Measurements from ENCODE around the gene DGCR2. TPM values are rescaled to one million over a fixed set of nuclear protein-coding genes. Genes with fewer than 3 reads are reported as not detected.
"Not testable (repeated sequence)": the region's sequence is repeated elsewhere in the genome, so short reads cannot be mapped to it uniquely, and the experiment has no call there.

The DGCR2 gene
- total RNA-seq, 2 experiments from 2014 or later, result 29.7 to 30.8 TPM

DNA sequence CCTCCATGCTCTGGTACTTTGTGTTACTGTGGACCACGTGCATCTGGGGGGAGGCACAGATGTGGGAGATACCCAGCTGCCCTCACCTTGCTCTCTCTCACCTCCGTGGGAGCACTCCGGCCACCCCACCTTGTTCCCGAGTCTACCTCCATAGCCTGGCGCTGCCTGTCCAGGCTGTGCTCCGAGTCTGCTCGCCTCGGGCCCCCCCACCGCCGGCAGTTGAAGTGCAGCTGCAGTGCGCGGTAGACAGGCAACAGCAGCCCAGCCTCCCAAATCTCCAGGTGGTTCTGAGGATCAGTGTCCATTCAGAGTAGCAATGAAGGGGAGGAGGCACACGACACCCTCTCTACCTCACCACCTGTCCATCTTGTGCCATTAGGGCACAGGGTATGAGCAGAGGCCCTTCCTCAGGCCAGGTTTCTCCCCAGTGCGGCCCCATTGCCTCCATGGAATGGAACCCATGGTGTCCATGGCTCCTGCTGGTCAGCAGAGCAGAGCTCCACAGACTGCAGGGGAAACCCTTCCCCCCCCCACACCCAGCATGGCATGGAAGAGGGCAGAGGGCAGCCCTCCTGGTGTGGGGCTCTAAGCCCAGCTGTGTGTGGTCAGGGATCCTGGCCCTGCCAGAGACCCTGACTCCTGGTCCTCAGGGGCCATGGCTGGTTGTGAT, 89.2 kb downstream of the DGCR2 start:
- DNase-seq; H3K36me3 Mint-ChIP-seq (ENCODE audit: low read depth); POLR2A ChIA-PET; H3K4me1 Mint-ChIP-seq; H3K9me3 Mint-ChIP-seq; H3K4me3 Mint-ChIP-seq; H3K27ac Mint-ChIP-seq; CTCF ChIA-PET: not testable (repeated sequence)
- H3K27me3 Mint-ChIP-seq, result peaks cover 16% of the 10 kb centered on the region

DNA sequence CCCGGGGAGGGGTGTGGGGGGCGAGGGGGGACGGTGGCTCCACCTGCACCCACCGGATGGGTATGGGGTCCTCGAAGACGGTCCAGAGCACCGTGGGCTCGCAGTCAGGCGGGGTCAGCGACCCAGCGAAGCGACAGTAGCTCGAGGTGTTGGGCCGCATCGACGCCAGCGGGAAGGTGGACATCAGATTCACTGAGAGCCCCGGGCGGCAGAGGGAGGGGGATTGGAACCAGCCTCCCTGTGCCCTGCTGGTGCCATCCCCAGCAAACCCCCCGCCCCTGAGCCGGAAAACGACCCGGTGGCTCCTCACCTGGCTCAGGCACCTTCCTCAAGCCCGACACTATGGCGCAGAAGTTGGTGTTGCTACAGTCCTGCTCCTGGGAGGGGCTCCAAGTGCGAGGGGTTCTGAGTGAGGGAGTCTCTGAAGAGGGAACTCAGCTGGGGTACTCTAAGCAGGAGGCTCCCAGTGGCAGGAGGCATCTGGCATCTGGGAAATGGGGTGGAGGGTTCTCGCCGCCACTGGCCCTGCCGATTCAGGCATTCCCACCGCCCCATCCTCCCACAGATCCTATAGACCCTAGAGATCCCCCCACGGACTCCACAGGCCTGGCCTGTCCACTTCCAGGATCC, 89.9 kb downstream of the DGCR2 start:
- H3K4me1 Mint-ChIP-seq; H3K4me3 Mint-ChIP-seq; H3K27ac Mint-ChIP-seq; POLR2A ChIA-PET; H3K9me3 Mint-ChIP-seq; CTCF ChIA-PET; DNase-seq; H3K36me3 Mint-ChIP-seq (ENCODE audit: low read depth): not testable (repeated sequence)
- peaks cover 16% of the 10 kb centered on the region for H3K27me3 Mint-ChIP-seq

DNA sequence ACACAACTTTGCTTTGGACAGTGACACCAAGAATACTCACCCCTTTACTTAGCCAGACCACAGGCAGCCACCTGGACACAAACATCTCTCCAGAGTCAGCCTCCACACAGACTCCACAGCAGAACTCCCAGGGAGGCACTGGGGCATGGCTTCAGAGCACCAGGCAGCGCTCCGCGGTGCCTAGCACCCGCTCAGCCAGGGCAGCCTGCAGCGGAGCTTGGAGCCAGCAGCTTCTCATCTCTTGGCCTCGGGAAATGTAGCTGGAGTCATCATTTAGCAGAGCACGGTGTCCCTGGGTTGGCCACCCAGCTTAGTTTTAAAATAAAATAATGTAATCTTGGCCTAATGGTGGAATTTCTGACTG, 91.3 kb downstream of the DGCR2 start:
- H3K27ac Mint-ChIP-seq; POLR2A ChIA-PET; H3K36me3 Mint-ChIP-seq (ENCODE audit: low read depth); H3K4me3 Mint-ChIP-seq; CTCF ChIA-PET; H3K4me1 Mint-ChIP-seq; DNase-seq; H3K9me3 Mint-ChIP-seq: not testable (repeated sequence)
- H3K27me3 Mint-ChIP-seq, result peaks cover 19% of the 10 kb centered on the region

DNA sequence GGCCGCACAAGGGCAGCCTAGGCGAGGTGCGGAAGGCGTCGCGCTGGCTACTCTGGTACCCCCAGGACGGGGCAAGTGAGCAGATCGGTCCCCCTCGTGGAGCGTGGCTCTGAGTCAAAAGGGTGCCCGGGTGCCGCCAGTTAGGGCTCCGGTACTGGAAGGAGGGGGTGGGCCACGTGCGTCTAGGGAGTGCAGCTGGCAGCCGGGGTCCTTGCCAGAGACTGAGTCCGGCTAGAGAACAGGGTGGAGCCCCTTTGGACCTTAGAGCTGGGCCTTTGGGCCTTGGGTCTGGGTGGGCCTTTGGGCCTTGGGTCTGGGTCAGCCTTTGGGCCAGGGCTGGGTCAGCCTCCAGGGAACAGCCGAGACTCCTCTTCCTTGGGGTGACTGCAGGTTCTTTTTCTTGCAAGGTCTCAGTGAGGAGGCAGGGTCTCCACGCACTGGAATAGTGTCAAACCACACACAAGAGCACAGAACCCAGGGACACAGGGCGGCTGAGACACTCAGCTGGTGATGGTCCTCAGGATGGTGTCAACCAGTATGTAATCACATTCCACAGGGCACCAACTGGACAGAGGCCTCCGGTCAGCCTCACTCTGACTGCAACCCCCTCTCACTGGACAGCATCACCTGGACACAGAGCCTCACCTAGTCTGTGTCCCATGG, 91.9 kb downstream of the DGCR2 start:
- H3K27ac Mint-ChIP-seq; CTCF ChIA-PET; H3K4me3 Mint-ChIP-seq; H3K36me3 Mint-ChIP-seq (ENCODE audit: low read depth); POLR2A ChIA-PET; H3K4me1 Mint-ChIP-seq; H3K9me3 Mint-ChIP-seq: not testable (repeated sequence)
- H3K27me3 Mint-ChIP-seq, result peaks cover 19% of the 10 kb centered on the region
- peak; percentile 12 for DNase-seq

DNA sequence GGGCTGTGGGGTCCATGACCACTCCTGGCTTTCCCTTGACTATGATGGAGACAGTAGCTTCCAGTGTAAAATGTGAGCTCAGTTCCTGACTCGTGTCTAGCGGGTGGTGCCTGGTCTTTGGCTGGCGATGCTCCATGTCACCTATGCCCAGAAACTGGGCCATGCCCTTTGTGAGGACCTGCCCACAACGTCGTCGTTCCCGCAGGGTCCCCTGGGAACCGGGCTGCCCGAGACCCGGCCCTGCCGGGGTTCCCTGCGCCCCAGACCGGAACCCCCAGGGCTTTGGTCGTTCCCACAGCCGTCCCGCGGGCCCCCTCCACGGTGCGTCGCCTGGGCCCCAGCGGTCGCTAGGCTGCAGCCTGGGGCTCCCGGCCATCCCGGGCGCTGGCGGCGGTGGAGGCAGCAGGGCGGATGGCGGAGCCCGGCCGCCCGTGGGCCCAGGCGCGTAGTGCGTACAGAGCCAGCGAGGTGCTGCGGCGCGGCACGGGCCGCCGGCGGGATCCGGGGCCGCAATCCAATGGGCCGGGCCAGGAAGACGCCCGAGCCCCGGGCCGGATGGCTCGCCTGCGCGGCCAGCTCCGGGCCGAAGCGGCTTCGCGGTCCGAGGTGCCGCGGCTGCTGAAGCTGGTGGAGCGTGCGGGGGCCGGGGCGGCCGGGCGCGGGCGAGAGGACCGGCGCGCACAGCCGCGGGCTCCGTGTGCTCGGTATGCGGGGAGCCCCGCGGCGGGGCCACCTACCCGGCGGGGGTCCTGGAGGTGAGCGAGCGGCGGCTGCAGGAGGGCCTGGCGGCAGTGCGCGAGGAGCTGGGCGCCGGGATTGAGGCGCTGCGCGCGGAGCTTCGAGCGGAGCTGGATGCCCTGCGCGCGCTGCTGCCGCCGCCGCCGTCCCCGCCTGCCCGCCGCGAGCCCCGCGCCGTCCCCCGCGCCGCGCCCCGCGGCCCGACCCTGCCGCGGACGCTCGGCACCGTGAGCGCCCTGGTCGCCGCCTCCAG, 92.8 kb downstream of the DGCR2 start:
- H3K27ac Mint-ChIP-seq; H3K4me3 Mint-ChIP-seq; H3K36me3 Mint-ChIP-seq (ENCODE audit: low read depth); POLR2A ChIA-PET; H3K4me1 Mint-ChIP-seq; CTCF ChIA-PET; H3K9me3 Mint-ChIP-seq: not testable (repeated sequence)
- peak; percentile 6 for DNase-seq
- peaks cover 19% of the 10 kb centered on the region for H3K27me3 Mint-ChIP-seq

DNA sequence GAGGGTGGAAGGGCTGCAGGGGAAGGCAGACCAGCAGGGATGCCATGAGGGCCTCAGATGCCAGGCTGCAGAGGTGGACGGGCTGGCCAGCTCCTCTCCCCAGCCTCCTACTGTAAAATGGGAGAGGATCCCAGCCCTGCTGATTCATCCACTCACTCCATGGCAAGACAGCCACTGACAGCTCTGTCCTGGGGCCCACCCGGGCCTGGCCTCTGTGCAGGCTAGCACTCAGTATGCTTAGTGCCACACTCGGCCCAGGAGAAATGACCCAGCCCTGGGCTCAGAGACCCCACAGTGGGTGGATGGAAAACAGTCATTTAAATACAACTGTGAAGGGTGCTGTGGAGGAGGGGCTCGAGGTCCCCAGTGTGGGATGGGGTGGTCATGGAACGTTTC, 94.2 kb downstream of the DGCR2 start:
- H3K9me3 Mint-ChIP-seq; H3K4me3 Mint-ChIP-seq; H3K27ac Mint-ChIP-seq; H3K36me3 Mint-ChIP-seq (ENCODE audit: low read depth); POLR2A ChIA-PET; CTCF ChIA-PET; DNase-seq; H3K4me1 Mint-ChIP-seq: not testable (repeated sequence)
- H3K27me3 Mint-ChIP-seq, result peaks cover 19% of the 10 kb centered on the region

DNA sequence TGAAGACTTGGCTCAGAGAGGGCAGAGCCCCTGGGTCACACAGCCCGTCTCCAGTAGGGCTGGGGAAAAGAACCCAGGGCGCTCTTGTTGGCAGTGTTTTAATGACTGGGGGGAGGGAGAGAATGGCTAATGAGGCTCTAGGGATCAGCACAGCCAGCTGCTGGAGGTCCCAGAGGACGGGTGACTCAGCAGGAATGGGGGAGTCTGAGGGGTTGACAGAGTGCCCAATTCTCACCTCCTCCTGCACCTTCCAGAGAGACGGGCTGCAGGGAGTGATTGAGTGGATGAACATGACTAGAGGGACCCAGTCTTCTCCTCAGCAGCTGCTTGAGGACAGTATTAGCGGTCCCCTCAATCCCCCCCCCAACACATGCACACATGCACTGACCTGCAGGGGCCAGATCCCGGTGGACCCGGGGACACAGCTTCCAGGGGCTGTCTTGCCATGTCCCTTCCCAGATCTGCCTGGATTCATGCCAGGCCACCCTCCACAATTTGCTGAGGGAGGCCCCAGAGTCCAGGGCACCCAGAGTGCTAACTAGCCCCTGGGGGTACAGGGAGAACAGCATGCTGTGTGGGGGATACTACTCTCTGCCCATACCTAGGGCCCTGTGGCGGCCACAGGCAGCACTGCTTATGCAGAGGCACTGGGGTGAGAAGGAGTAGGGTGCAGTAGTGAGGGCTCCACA, 94.7 kb downstream of the DGCR2 start:
- H3K27ac Mint-ChIP-seq; H3K36me3 Mint-ChIP-seq (ENCODE audit: low read depth); H3K4me3 Mint-ChIP-seq; POLR2A ChIA-PET; DNase-seq; CTCF ChIA-PET; H3K4me1 Mint-ChIP-seq; H3K9me3 Mint-ChIP-seq: not testable (repeated sequence)
- H3K27me3 Mint-ChIP-seq, result peaks cover 23% of the 10 kb centered on the region

DNA sequence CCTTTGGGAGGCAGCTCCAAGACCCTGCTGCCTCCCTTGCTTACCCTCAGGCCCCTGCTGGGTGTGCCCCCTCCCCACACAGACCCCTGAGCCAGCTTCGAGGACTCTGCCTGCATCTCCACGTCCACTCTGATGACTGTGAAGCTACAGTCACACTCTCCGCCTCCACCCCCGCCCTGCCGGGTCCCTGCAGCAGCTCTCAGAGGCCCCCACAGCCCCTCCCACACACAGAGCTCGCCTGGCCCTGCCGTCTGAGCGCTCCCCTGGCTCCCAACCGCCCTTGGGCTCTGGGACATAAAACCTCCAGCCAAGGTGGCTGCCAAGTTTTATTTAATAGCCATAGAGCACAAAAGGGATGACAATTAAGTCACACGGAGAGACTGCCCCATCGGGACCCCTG, 96.1 kb downstream of the DGCR2 start:
- POLR2A ChIA-PET; H3K36me3 Mint-ChIP-seq (ENCODE audit: low read depth); H3K4me3 Mint-ChIP-seq; CTCF ChIA-PET; H3K27ac Mint-ChIP-seq; H3K4me1 Mint-ChIP-seq; DNase-seq; H3K9me3 Mint-ChIP-seq: not testable (repeated sequence)
- peaks cover 23% of the 10 kb centered on the region for H3K27me3 Mint-ChIP-seq

DNA sequence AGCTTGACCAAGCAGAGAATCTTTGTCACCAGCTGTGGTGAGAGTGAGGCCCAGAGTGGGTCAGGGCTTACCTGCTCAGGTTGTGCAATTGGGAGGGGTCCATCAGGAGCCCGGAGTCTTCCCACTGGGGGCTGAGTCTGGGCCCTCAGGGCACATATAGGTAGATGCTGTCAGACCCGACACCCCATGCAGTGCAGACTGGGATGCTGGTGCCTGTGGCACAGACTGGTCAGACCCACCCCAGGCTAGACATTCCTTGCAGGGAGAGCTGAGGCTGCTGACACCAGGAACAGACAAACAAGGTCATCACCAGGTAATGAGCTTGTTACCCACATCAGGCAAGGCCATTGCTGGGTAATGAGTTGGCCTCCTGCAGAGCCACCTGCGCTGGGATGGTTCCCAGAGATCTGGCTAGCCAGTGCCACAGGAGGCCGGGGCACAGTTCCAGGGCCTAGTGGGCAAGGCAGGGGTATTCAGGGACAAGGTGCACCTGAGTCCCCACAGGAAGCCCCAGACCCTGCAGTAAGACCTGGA, 97.2 kb downstream of the DGCR2 start:
- peaks cover 23% of the 10 kb centered on the region for H3K27me3 Mint-ChIP-seq
- CTCF ChIA-PET; H3K9me3 Mint-ChIP-seq; H3K27ac Mint-ChIP-seq; POLR2A ChIA-PET; H3K4me3 Mint-ChIP-seq; DNase-seq; H3K4me1 Mint-ChIP-seq; H3K36me3 Mint-ChIP-seq (ENCODE audit: low read depth): not testable (repeated sequence)

DNA sequence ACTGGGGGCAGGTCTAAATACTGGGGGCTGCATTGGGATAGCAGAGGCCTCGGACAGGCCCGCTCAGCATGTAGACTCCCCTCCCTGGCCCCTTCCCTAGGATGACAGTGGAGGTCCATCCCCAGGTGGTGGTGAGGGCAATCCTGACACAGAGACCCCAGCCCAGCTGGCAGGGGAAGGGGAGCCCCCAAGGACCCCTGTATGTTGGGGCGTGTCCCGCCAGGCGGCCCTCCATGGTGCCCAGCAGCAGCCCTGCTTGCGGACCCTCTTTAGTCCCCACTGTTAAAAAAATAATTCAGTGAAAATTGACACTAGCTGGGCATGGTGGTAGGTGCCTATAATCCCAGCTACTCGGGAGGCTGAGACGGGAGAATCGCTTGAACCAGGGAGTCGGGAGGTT, 98.3 kb downstream of the DGCR2 start:
- H3K4me1 Mint-ChIP-seq; DNase-seq; H3K4me3 Mint-ChIP-seq; H3K9me3 Mint-ChIP-seq; H3K36me3 Mint-ChIP-seq (ENCODE audit: low read depth); CTCF ChIA-PET; POLR2A ChIA-PET; H3K27ac Mint-ChIP-seq: not testable (repeated sequence)
- H3K27me3 Mint-ChIP-seq, result peaks cover 20% of the 10 kb centered on the region

DNA sequence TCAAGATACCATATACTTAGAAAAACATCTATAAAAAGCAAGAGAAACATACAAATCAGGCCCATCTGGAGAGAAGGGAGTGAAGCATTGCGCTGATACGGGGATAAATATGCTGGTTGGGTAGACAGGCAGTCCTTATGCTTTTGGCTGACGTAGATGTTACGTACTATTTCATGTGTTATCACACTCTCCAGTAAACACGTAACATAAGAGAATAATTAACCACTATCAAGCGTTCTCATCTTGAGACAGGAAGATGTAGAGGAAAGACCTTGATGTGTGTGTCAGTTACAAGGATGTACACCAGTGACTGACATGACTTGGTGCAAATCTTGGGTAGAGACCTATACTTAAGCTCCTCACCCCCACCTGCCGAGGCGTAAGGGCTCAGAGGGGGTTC, 99.5 kb downstream of the DGCR2 start:
- H3K4me3 Mint-ChIP-seq, result no peak overlapping the region
- POLR2A ChIA-PET, result no interaction called here

DNA sequence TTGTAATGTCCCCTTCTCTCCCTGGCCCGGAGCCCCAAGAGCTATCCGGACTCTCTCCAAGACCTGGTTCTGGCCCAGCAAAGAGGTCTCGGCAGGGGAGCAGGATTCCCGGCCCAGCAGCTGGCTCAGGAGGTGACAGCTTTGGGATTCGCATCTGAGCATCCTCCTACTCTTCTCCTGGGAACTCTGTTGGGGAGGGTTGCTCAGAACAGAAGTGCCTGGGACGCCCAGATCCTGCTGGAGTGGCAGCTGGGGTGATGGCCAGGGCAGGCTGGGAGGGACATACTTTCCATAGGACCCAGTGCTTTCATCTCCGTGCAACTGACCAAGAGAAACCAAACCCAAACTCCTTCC, 102.6 kb downstream of the DGCR2 start:
- Mint-ChIP-seq H3K36me3 (ENCODE audit: low read depth) (no peaks in the 10 kb centered on the region), H3K27ac (no peak overlapping the region), H3K9me3 (no peaks in the 10 kb centered on the region), H3K4me3 (no peak overlapping the region), H3K4me1 (peaks cover 2% of the 10 kb centered on the region), H3K27me3 (peaks cover 16% of the 10 kb centered on the region)
- no peak for DNase-seq
- CTCF ChIA-PET, result no interaction called here
- POLR2A ChIA-PET, result no interaction called here

More for the DNA sequence above, 99.5 kb downstream of the DGCR2 start:
- H3K36me3 Mint-ChIP-seq (ENCODE audit: low read depth), result no peaks in the 10 kb centered on the region
- H3K27me3 Mint-ChIP-seq, result peaks cover 16% of the 10 kb centered on the region
- CTCF ChIA-PET, result no interaction called here
- H3K9me3 Mint-ChIP-seq, result no peaks in the 10 kb centered on the region
- H3K27ac Mint-ChIP-seq, result no peak overlapping the region
- no peak for DNase-seq
- peaks cover 2% of the 10 kb centered on the region for H3K4me1 Mint-ChIP-seq

All from activated CD4-positive, alpha-beta memory T cell treated with anti-CD3 and anti-CD28 coated beads, Interleukin-2, amount 10 ng/mL, durations not matched to agents 7 days and 5 days (primary cell).